Measurements from ENCODE around the gene THSD4. TPM values are rescaled to one million over a fixed set of nuclear protein-coding genes. Genes with fewer than 3 reads are reported as not detected.

The THSD4 gene
- total RNA-seq, 6 experiments from 2014 or later = 5.2 to 21.8 (median 13.7) TPM

GRCh38 chr15:71072423-71072822, 42.8 kb upstream of the THSD4 start:
- Histone ChIP-seq H3K36me3 (no peaks in the 10 kb centered on the region), H3K9me3 (no peaks in the 10 kb centered on the region), H3K4me1 (no peaks in the 10 kb centered on the region), H3K27ac (no peak overlapping the region), H3K4me3 (no peak overlapping the region), H3K27me3 (no peaks in the 10 kb centered on the region)
- ATAC-seq (no peak), DNase-seq (no peak)
- TF ChIP-seq, protein P1, sequence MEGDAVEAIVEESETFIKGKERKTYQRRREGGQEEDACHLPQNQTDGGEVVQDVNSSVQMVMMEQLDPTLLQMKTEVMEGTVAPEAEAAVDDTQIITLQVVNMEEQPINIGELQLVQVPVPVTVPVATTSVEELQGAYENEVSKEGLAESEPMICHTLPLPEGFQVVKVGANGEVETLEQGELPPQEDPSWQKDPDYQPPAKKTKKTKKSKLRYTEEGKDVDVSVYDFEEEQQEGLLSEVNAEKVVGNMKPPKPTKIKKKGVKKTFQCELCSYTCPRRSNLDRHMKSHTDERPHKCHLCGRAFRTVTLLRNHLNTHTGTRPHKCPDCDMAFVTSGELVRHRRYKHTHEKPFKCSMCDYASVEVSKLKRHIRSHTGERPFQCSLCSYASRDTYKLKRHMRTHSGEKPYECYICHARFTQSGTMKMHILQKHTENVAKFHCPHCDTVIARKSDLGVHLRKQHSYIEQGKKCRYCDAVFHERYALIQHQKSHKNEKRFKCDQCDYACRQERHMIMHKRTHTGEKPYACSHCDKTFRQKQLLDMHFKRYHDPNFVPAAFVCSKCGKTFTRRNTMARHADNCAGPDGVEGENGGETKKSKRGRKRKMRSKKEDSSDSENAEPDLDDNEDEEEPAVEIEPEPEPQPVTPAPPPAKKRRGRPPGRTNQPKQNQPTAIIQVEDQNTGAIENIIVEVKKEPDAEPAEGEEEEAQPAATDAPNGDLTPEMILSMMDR (IDR thresholded peaks at IDR 0.05) = no peak
- TF ChIP-seq POLR2A (IDR thresholded peaks at IDR 0.05) = no peak
- 89% methylated on average over 5 of the region's 6 CpGs for WGBS (ENCODE audit: insufficient coverage, low coverage, low lambda C conversion rate, missing lambda C conversion rate)
- intact Hi-C loops (cut with DNase I) = no loop called here

- DNase-seq (no peak), ATAC-seq (no peak)
- 49% methylated on average over 6 of the region's 6 CpGs for WGBS (ENCODE audit: insufficient coverage, low coverage, low lambda C conversion rate, missing lambda C conversion rate)
- TF ChIP-seq, protein P1 (IDR thresholded peaks at IDR 0.05) = no peak
- TF ChIP-seq POLR2A (IDR thresholded peaks at IDR 0.05) = no peak
- Histone ChIP-seq H3K36me3 (no peaks in the 10 kb centered on the region), H3K27ac (no peak overlapping the region), H3K9me3 (no peaks in the 10 kb centered on the region), H3K27me3 (no peaks in the 10 kb centered on the region), H3K4me1 (no peaks in the 10 kb centered on the region), H3K4me3 (no peak overlapping the region)
- intact Hi-C loops (cut with DNase I) = no loop called here
Measured at GRCh38 chr15:71078506-71079207, 36.6 kb upstream of the THSD4 start.

DNA sequence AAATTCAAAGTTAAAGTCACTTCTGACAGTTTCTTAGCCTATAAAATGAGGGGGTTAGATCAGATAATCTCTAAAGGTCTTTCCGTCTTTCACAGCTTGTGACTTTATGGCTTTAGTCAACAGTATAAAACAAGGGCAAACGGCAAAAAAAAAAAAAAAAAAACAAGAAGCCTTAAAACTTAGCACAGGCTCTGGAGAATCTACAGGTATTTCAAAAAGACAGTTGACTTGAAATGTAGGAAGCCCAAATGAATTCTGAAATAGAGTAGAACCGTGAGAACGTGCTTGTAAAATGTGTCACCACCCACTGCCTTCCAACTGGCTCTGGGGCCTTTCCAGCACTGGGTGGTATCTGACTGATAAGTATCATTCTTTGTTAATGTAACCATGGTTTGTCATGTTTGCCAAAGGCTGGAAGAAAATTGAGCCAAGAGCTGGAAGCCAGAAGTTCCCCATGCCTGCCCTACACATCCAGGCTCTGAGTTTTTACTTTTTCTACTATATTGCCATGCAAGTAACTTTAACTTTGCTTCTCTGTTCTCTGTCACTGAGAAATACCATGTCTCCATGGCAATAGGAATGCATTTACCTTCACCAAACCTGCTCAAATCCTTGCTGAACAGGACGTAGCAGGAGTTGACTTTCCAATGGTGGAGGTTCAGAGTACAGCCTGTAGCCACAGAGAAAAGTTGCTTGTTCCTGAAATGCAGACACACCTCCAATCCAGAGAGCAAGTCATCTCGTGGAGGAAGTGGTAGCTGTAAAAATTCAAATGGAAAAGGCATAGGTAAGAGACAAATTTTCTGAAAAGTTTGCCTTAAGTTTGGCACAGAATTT, 35.8 kb upstream of the THSD4 start:
- H3K4me3 ChIP-seq = no peak overlapping the region
- peak in 1 of 3 donors; percentile 26 for DNase-seq
- TF ChIP-seq POLR2A (IDR thresholded peaks at IDR 0.05) = no peak
- TF ChIP-seq, protein P1 (IDR thresholded peaks at IDR 0.05) = no peak
- peak in 3 of 4 donors; percentile 10 to 74 (median 11) for ATAC-seq
- 28% methylated on average over 6 of the region's 6 CpGs for WGBS (ENCODE audit: insufficient coverage, low coverage, low lambda C conversion rate, missing lambda C conversion rate)
- H3K27me3 ChIP-seq = no peaks in the 10 kb centered on the region
- no peak overlapping the region for H3K27ac ChIP-seq
- intact Hi-C loops (cut with DNase I) = no loop called here
- no peaks in the 10 kb centered on the region for H3K4me1 ChIP-seq
- H3K36me3 ChIP-seq = no peaks in the 10 kb centered on the region
- H3K9me3 ChIP-seq = no peaks in the 10 kb centered on the region

DNA sequence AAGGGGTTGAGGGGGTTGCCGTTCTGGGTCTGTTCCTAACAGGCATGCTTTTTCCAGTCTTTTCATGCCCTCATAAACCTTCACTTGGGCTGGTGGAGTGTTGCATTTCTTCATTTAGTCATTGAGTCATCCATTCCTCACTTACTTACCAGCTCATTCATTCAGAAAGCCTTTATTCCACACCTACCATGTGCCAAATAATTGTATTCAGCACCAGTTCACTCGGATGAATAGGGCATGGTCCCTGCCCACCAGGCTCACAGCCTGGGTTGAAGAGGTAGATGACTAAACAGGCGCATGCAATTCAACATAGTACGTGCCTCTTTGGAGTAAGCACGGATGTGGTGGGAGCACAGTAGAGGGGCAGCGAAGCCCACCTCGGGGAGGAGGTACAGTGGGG, 35.1 kb upstream of the THSD4 start:
- DNase-seq (no peak), ATAC-seq (no peak)
- 67% methylated on average over 7 of the region's 7 CpGs for WGBS (ENCODE audit: insufficient coverage, low coverage, low lambda C conversion rate, missing lambda C conversion rate)
- Histone ChIP-seq H3K27me3 (no peaks in the 10 kb centered on the region), H3K36me3 (no peaks in the 10 kb centered on the region), H3K4me3 (no peak overlapping the region), H3K9me3 (no peaks in the 10 kb centered on the region), H3K4me1 (no peaks in the 10 kb centered on the region), H3K27ac (no peak overlapping the region)
- intact Hi-C loops (cut with DNase I) = no loop called here
- no peak for TF ChIP-seq POLR2A (IDR thresholded peaks at IDR 0.05)
- TF ChIP-seq, protein P1 (IDR thresholded peaks at IDR 0.05) = no peak
